ENCODE measurements around the gene NUP107. TPM values are rescaled to one million over a fixed set of nuclear protein-coding genes. Genes with fewer than 3 reads are reported as not detected.

Gene NUP107
- total and polyA plus RNA-seq, 4 donors, result 32.3 to 56.2 (median 46.8) TPM

DNA sequence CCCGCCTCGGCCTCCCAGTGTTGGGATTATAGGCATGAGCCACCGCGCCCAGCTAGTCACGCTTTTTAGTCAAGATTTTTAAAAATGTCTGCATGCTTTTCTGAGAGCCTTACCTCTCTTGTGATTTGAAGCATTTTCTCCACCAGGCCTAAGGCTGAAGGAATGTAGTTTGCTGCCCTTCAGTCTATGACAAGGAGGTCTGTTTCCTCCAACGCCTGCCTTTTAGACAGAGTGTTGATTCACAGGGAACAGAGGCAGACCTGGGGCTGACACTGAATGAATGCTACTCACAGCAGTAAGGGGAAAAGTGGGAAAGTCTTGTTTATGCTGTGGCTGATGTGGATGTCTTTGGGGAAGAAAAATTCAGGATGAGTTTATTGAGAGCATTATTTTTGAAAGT is 94.0 kb downstream of the NUP107 start:
- Histone ChIP-seq H3K4me3 (ENCODE audit: low read depth, low read length) (no peak overlapping the region), H3K36me3 (ENCODE audit: control insufficient read depth, insufficient read depth, low read length) (no peaks in the 10 kb centered on the region), H3K4me1 (ENCODE audit: control insufficient read depth, insufficient read depth, low read length) (no peaks in the 10 kb centered on the region), H3K27me3 (ENCODE audit: control insufficient read depth, insufficient read depth, low read length) (no peaks in the 10 kb centered on the region), H3K9me3 (ENCODE audit: control insufficient read depth, insufficient read depth, low read length) (no peaks in the 10 kb centered on the region), H3K27ac (ENCODE audit: low read depth, low read length) (no peak overlapping the region)
- WGBS (ENCODE audit: insufficient coverage), result 88% methylated on average over 6 of the region's 6 CpGs
- peak in 4 of 6 donors; percentile 1 to 32 (median 4) for DNase-seq (ENCODE audit: low read depth in 4 of 6, low spot score in 6 of 6)

DNA sequence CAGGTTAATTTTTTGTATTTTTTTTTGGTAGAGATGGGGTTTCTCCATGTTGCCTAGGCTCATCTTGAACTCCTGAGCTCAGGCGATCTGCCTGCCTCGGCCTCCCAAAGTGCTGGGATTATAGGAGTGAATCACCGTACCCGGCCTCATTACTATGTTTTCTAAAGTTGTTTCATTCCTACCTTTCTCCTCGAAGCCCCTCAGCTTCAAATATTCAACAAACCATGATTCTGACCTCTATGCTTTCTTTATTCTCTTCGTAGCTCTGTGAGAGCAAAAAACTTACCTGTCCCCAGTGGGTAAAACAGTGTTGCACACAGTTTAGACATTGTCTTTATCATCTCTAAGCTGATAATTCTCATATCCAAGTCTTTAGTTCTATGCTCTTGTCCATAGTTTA is 95.0 kb downstream of the NUP107 start:
- Histone ChIP-seq H3K4me1 (ENCODE audit: control insufficient read depth, insufficient read depth, low read length) (no peaks in the 10 kb centered on the region), H3K27ac (ENCODE audit: low read depth, low read length) (no peak overlapping the region), H3K9me3 (ENCODE audit: control insufficient read depth, insufficient read depth, low read length) (no peaks in the 10 kb centered on the region), H3K27me3 (ENCODE audit: control insufficient read depth, insufficient read depth, low read length) (no peaks in the 10 kb centered on the region), H3K4me3 (ENCODE audit: low read depth, low read length) (no peak overlapping the region), H3K36me3 (ENCODE audit: control insufficient read depth, insufficient read depth, low read length) (no peaks in the 10 kb centered on the region)
- DNase-seq (ENCODE audit: low read depth in 4 of 6, low spot score in 6 of 6), result no peak
- 95% methylated on average over 6 of the region's 6 CpGs for WGBS (ENCODE audit: insufficient coverage)

DNA sequence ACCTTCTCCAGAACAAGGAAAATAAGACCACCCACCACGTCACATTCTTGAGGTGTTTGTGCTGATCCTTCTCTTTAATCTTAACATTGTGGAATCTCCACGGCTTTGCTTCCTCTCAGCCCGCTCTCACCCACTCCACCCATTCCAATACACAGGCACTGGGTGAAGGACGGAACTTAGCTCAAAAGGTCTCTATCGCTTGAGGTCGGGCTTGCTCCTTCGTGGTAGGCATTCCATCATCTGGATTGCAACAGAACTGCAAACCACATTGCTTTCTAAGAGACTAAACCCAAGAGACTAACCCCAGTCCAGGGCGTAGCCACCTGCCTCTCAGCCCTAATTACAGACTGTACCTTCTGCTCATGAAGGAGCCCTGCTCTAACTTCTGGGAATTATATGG is 97.2 kb downstream of the NUP107 start:
- H3K27ac ChIP-seq (ENCODE audit: low read depth, low read length), result no peak overlapping the region
- H3K9me3 ChIP-seq (ENCODE audit: control insufficient read depth, insufficient read depth, low read length), result no peaks in the 10 kb centered on the region
- H3K4me1 ChIP-seq (ENCODE audit: control insufficient read depth, insufficient read depth, low read length), result no peaks in the 10 kb centered on the region
- WGBS (ENCODE audit: insufficient coverage), result 79% methylated on average over 7 of the region's 8 CpGs
- no peaks in the 10 kb centered on the region for H3K36me3 ChIP-seq (ENCODE audit: control insufficient read depth, insufficient read depth, low read length)
- no peak for DNase-seq (ENCODE audit: low read depth in 4 of 6, low spot score in 6 of 6)
- H3K27me3 ChIP-seq (ENCODE audit: control insufficient read depth, insufficient read depth, low read length), result no peaks in the 10 kb centered on the region
- no peak overlapping the region for H3K4me3 ChIP-seq (ENCODE audit: low read depth, low read length)

DNA sequence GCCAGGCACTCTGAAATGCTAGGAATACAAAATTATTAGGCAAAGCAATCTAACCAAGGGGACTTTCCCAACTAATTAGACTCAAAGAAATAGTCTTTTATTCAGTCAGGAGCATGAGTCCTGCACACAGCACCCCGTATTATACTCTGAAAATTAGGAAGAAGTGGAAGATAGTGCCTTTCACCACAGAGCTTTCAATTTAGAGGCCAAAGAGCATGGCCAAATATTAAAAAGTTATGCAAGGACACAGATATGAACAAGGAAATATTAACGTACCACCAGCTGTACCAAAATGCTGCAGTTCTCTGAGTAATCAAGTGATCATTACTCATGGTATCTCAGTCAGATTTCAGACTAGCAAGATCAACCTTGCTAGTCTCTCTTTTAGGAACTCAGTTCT is 98.6 kb downstream of the NUP107 start:
- Histone ChIP-seq H3K27me3 (ENCODE audit: control insufficient read depth, insufficient read depth, low read length) (no peaks in the 10 kb centered on the region), H3K9me3 (ENCODE audit: control insufficient read depth, insufficient read depth, low read length) (no peaks in the 10 kb centered on the region), H3K4me1 (ENCODE audit: control insufficient read depth, insufficient read depth, low read length) (no peaks in the 10 kb centered on the region), H3K27ac (ENCODE audit: low read depth, low read length) (no peak overlapping the region), H3K36me3 (ENCODE audit: control insufficient read depth, insufficient read depth, low read length) (no peaks in the 10 kb centered on the region), H3K4me3 (ENCODE audit: low read depth, low read length) (no peak overlapping the region)
- no peak for DNase-seq (ENCODE audit: low read depth in 4 of 6, low spot score in 6 of 6)
- no CpG with 5 or more reads among the region's 2 CpGs for WGBS (ENCODE audit: insufficient coverage)

DNA sequence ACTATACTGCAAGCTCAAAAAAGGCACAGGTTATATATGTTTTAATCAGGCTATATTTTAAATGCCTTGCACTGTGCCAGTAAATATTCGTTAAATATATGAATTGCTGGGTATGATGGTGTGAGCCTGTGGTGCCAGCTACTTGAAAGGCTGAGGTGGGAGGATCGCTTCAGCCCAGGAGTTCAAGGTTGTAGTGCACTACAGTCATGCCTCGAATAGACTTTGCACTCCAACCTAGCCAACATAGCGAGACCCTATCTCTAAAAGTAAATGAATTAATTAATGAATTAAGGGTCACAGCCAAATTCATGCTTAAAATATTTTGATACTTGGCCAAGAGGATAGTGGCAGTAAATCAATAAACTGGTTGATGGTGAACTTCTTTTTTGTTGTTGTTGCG is 99.0 kb downstream of the NUP107 start:
- Histone ChIP-seq H3K27me3 (ENCODE audit: control insufficient read depth, insufficient read depth, low read length) (no peaks in the 10 kb centered on the region), H3K4me3 (ENCODE audit: low read depth, low read length) (no peak overlapping the region), H3K9me3 (ENCODE audit: control insufficient read depth, insufficient read depth, low read length) (no peaks in the 10 kb centered on the region), H3K4me1 (ENCODE audit: control insufficient read depth, insufficient read depth, low read length) (no peaks in the 10 kb centered on the region), H3K27ac (ENCODE audit: low read depth, low read length) (no peak overlapping the region), H3K36me3 (ENCODE audit: control insufficient read depth, insufficient read depth, low read length) (no peaks in the 10 kb centered on the region)
- DNase-seq (ENCODE audit: low read depth in 4 of 6, low spot score in 6 of 6), result no peak
- no CpG with 5 or more reads among the region's 5 CpGs for WGBS (ENCODE audit: insufficient coverage)

DNA sequence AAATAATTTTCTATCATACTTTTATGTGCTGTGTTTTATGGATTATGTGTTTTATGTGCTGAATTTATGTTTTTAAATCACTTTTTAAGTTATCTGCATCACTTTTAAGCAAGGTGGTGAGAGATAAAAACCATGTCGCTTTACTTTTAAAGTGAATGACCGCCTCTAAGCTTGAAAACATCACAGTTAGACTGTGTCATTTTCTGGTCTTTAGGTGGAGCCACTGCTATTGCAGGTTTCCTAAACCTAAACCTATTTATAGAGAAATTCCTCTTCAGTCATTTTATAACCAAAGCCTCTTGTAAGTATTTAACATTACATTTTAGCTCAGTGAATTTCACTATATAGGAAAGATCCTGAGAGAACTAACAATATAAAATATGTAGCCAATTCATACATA is 100.2 kb downstream of the NUP107 start:
- WGBS (ENCODE audit: insufficient coverage), result no CpG with 5 or more reads among the region's 2 CpGs
- Histone ChIP-seq H3K36me3 (ENCODE audit: control insufficient read depth, insufficient read depth, low read length) (no peaks in the 10 kb centered on the region), H3K4me3 (ENCODE audit: low read depth, low read length) (no peak overlapping the region), H3K4me1 (ENCODE audit: control insufficient read depth, insufficient read depth, low read length) (no peaks in the 10 kb centered on the region), H3K27me3 (ENCODE audit: control insufficient read depth, insufficient read depth, low read length) (no peaks in the 10 kb centered on the region), H3K9me3 (ENCODE audit: control insufficient read depth, insufficient read depth, low read length) (no peaks in the 10 kb centered on the region), H3K27ac (ENCODE audit: low read depth, low read length) (no peak overlapping the region)
- DNase-seq (ENCODE audit: low read depth in 4 of 6, low spot score in 6 of 6), result no peak

DNA sequence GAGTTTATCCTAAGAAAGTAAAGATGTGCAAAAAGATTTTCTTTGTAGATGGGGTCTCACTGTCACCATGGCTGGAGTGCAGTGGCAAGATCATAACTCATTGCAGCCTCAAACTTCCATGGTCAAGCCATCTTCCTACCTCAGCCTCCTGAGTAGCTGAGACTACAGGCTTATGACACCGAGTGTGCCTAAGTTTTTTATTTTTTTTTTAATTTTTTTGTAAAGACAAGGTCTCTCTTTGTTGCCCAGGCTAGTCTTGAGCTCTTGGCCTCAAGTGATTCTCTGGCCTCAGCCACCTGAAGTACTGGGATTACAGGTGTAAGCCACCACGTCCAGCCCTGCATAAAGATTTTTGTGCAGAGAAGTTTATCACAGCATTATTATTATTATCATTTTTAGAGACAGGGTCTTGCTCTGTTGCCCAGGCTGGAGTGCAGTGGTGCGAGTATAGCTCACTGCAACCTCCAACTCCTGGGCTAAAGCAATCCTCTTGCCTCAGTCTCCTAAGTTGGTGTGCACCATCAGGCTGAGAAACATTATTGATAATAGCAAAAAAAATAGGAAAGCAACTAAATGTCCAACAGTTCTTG is 101.9 kb downstream of the NUP107 start:
- DNase-seq (ENCODE audit: low read depth in 4 of 6, low spot score in 6 of 6), result no peak
- Histone ChIP-seq H3K4me1 (ENCODE audit: control insufficient read depth, insufficient read depth, low read length) (no peaks in the 10 kb centered on the region), H3K27me3 (ENCODE audit: control insufficient read depth, insufficient read depth, low read length) (no peaks in the 10 kb centered on the region), H3K9me3 (ENCODE audit: control insufficient read depth, insufficient read depth, low read length) (no peaks in the 10 kb centered on the region), H3K4me3 (ENCODE audit: low read depth, low read length) (no peak overlapping the region), H3K27ac (ENCODE audit: low read depth, low read length) (no peak overlapping the region), H3K36me3 (ENCODE audit: control insufficient read depth, insufficient read depth, low read length) (no peaks in the 10 kb centered on the region)
- no CpG with 5 or more reads among the region's 3 CpGs for WGBS (ENCODE audit: insufficient coverage)

DNA sequence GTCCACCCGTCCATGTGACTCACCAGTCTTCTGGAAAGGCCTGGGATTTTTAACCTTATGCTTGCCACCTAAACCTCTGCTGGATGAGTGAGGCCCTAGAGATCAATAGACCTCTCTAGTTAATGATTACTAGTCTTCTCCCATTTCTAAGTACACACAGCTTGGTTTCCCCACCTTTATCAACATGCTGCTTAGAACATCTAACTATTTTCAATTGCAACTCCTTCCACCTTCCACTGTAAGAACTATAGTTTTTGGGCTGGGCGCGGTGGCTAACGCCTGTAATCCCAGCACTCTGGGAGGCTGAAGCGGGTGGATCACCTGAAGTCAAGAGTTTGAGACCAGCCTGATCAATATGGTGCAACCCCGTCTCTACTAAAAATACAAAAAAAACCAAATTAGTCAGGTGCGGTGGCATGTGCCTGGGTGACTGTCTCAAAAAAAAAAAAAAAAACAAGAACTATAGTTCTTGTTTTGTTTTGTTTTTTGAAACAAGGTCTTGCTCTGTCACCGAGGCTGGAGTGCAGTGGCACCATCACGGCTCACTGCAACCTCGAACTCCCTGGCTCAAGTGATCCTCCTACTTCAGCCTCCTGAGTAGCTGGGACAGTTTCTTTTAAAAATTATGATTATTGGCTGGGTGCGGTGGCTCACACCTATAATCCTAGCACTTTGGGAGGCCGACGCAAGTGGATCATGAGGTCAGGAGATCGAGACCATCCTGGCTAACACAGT is 102.5 kb downstream of the NUP107 start:
- no peaks in the 10 kb centered on the region for H3K36me3 ChIP-seq (ENCODE audit: control insufficient read depth, insufficient read depth, low read length)
- no peaks in the 10 kb centered on the region for H3K9me3 ChIP-seq (ENCODE audit: control insufficient read depth, insufficient read depth, low read length)
- 100% methylated on average over 4 of the region's 14 CpGs for WGBS (ENCODE audit: insufficient coverage)
- no peak overlapping the region for H3K4me3 ChIP-seq (ENCODE audit: low read depth, low read length)
- H3K27ac ChIP-seq (ENCODE audit: low read depth, low read length), result no peak overlapping the region
- no peak for DNase-seq (ENCODE audit: low read depth in 4 of 6, low spot score in 6 of 6)
- no peaks in the 10 kb centered on the region for H3K4me1 ChIP-seq (ENCODE audit: control insufficient read depth, insufficient read depth, low read length)
- no peaks in the 10 kb centered on the region for H3K27me3 ChIP-seq (ENCODE audit: control insufficient read depth, insufficient read depth, low read length)

DNA sequence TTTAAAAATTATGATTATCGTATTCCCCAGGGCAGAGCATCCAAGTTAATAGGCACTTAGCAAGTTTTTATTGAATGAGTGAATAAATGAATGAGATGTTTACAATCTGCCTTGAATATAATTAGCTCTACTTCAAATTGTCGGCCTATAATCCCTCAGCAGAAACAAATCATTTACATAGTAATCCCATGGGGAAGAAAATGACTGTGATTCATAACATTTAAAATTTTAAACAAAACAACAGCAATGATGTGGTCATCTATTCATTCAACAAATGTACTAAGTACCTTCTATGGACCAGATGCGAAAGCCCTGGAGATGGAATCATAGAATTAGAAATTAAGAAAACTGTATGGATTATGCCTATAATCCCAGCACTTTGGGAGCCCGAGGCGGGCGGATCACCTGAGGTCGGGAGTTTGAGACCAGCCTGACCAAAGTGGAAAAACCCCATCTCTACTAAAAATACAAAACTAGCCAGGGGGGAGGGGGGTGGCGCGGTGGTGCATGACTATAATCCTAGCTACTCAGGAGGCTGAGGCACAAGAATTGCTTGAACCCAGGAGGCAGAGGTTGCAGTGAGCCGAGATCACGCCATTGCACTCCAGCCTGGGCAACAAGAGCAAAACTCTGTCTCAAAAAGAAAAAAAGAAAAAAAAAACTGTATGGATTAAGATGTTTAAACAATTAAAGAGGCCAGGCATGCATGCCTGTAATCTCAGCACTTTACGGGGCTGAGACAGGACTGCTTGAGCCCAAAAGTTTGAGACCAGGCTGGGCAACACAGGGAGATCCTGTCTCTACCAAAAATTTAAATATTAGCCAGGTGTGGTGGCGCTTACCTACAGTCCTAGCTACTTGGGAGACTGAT is 103.5 kb downstream of the NUP107 start:
- Histone ChIP-seq H3K4me3 (ENCODE audit: low read depth, low read length) (no peak overlapping the region), H3K27me3 (ENCODE audit: control insufficient read depth, insufficient read depth, low read length) (no peaks in the 10 kb centered on the region), H3K36me3 (ENCODE audit: control insufficient read depth, insufficient read depth, low read length) (no peaks in the 10 kb centered on the region), H3K9me3 (ENCODE audit: control insufficient read depth, insufficient read depth, low read length) (no peaks in the 10 kb centered on the region), H3K4me1 (ENCODE audit: control insufficient read depth, insufficient read depth, low read length) (no peaks in the 10 kb centered on the region), H3K27ac (ENCODE audit: low read depth, low read length) (no peak overlapping the region)
- DNase-seq (ENCODE audit: low read depth in 4 of 6, low spot score in 6 of 6), result no peak
- WGBS (ENCODE audit: insufficient coverage), result 100% methylated on average over 1 of the region's 13 CpGs

DNA sequence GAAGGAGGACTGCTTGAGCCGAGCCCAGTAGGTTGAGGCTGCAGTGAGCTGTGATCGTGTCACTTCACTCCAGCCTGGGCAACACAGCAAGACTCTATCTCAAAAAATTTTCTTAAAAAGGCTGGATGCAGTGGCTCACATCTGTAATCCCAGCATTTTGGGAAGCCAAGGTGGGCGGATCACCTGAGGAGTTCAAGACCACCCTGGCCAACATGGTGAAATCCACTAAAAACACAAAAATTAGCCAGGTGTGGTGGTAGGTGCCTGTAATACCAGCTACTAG is 104.1 kb downstream of the NUP107 start:
- no peaks in the 10 kb centered on the region for H3K4me1 ChIP-seq (ENCODE audit: control insufficient read depth, insufficient read depth, low read length)
- no peaks in the 10 kb centered on the region for H3K9me3 ChIP-seq (ENCODE audit: control insufficient read depth, insufficient read depth, low read length)
- H3K36me3 ChIP-seq (ENCODE audit: control insufficient read depth, insufficient read depth, low read length), result no peaks in the 10 kb centered on the region
- WGBS (ENCODE audit: insufficient coverage), result 91% methylated on average over 1 of the region's 3 CpGs
- no peak for DNase-seq (ENCODE audit: low read depth in 4 of 6, low spot score in 6 of 6)
- no peaks in the 10 kb centered on the region for H3K27me3 ChIP-seq (ENCODE audit: control insufficient read depth, insufficient read depth, low read length)
- no peak overlapping the region for H3K27ac ChIP-seq (ENCODE audit: low read depth, low read length)
- H3K4me3 ChIP-seq (ENCODE audit: low read depth, low read length), result no peak overlapping the region

All from spinal cord (tissue), 10 donors.